OCI-LY1 (cell line): ENCODE results near the gene GALNT17.

Experiments used
- CTCF ChIP-seq: fragments of 200-600 bp; sonication (generic), shearing (Covaris generic); IDR thresholded peaks from 2 replicates; pipeline ENCODE4 v1.5.1; 2017; ENCODE audit warnings: mild to moderate bottlenecking, antibody characterized with exemption, low read length, moderate library complexity, mixed read lengths
- EZH2 ChIP-seq: fragments of 200-600 bp; sonication (generic), shearing (Covaris generic); IDR thresholded peaks from 2 replicates; pipeline ENCODE4 v1.8.0; 2017; ENCODE audit warnings: borderline replicate concordance, mixed run types, mild to moderate bottlenecking, antibody characterized with exemption, low read length, moderate library complexity, mixed read lengths

GRCh38 chr7:71364551-71364950, 232.6 kb downstream of the GALNT17 start:
- TF ChIP-seq CTCF (no peak), EZH2 (no peak)
